ENCODE results near the gene GNA14.
"Not testable (repeated sequence)": the region's sequence is repeated elsewhere in the genome, so short reads cannot be mapped to it uniquely, and the experiment has no call there.

Gene GNA14

DNA sequence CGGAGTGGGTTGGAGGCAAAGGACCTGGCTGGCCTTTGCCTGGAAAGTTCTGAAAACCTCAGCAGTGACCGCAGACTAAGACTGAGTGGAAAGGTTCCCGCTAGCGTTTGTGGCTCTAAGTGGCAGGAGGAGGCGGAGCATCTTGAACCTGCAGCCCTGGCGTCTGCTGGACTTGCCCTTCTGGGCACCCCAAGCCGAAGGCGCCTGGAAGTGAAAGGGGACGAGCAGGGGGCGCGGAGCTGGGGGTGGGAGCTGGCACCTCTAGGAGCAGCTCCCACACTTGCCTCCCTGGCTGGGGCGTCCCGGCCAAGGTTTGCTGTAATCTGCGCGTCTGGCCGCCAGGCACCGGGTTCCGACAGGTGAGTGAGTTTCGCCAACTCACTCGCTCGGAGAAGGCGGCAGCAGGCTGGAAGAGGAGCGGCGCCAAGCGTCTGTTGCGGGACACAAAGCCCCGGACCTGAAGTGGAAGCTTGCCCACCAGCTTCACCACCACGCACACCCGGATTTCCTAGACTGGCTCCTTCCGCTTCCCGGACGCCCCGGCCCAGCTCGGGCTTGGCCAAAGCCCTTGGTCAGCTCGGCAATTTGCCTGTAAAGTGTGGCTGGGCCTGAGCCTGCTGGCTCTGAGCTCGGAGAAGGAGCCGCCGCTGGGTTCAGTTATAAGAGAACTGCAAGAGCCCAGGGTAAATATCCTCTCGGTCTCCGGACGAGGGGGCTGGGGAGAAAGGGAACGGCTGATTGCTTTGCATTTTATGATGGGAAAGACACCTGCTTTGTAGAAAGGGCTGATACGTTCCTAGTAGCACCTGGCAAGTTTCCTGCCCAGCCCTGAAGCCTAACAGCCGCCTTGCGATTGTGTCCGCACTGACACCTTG is at the start of gene GNA14:
TSS of gene GNA14 (minus strand) at position 89 of the 875 bp plus-strand sequence. CDS start 529 bp downstream, outside the sequence.
- no peak for DNase-seq

DNA sequence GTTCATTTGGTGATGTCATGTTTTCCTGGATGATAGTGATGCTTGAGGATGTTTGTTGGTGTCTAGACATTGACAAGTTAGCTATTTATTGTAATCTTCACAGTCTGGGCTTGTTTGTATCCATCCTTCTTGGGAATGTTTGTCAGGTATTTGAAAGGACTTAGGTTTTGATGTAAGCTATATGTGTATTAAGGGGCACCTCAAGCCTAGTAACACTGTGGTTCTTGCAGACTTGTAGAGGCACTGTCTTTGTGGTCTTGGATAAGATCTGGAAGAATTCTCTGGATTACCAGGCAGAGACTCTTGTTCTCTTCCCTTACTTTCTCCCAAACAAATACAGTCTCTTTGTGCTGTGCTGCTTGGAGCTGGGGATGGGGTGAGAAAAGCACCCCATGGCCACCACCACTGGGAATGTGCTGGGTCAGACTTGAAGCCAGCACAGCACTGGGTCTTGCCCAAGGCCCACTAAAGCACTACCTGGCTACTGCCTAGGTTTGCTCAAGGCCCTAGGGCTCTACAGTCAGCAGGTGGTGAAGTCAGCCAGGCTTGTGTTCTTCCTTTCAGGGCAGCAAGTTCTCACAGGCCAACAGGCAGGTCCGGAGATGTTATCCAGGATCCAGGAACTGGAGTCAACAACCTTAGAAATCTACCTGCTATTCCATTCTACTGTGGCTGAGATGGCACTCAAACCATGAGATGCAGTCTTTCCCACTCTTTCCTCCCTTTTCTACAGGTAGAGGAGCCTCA is 49.3 kb upstream of the GNA14 start:
- no peak for DNase-seq

DNA sequence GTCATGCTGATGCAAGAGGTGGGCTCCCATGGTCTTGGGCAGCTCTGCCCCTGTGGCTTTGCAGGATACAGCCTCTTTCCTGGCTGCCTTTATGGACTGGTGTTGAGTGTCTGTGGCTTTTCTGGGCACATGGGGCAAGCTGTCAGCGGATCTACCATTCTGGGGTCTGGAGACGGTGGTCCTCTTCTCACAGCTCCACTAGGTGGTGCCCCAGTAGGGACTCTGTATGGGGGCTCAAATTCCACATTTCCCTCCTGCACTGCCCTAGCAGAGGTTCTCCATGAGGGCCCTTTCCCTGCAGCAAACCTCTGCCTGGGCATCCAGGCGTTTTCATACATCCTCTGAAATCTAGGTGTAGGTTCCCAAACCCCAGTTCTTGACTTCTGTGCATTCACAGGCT is 42.6 kb upstream of the GNA14 start:
- DNase-seq: not testable (repeated sequence)

DNA sequence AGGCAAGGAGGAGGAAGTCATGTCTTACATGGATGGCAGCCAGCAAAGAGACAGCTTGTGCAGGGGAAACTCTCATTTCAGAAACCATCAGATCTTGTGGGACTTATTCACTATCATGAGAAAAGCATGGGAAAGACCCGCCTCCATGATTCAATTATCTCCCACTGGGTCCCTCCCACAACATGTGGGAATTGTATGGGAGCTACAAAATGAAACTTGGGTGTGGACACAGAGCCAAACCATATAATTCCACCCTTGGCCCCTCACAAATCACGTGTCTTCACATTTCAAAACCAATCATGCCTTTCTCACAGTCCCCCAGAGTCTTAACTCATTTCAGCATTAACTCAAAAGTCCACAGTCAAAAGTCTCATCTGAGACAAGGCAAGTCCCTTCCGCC is 42.0 kb upstream of the GNA14 start:
- DNase-seq: not testable (repeated sequence)

DNA sequence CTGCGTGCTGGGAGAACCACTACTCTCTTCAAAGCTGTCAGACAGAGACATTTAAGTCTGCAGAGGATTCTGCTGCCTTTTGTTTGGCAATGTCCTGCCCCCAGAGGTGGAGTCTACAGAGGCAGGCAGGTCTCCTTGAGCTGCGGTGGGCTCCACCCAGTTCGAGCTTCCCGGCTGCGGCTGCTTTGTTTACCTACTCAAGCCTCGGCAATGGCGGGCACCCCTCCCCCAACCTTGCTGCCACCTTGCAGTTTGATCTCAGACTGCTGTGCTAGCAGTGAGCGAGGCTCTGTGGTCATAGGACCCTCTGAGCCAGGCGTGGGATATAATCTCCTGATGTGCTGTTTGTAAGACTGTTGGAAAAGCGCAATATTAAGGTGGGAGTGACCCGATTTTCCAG is 39.6 kb upstream of the GNA14 start:
- DNase-seq: not testable (repeated sequence)

DNA sequence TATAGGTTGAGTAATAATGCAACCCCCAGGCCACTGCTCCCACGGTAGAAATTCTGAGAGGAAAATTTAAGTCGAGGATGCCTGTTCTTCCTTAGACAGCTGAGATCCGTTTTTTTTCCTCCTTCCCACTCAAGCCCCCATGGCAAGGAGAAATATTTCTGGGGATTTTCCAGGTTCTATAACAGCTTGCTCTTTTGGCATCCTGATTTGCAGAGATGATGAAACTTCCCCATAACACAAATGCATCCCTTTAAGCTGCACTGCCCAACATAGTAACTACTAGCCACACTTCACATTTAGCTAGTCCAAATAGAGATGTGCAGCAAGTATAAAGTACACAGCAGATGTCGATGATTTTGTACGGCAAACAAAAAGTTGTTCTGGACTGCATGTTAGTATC is 32.5 kb upstream of the GNA14 start:
- no peak for DNase-seq

DNA sequence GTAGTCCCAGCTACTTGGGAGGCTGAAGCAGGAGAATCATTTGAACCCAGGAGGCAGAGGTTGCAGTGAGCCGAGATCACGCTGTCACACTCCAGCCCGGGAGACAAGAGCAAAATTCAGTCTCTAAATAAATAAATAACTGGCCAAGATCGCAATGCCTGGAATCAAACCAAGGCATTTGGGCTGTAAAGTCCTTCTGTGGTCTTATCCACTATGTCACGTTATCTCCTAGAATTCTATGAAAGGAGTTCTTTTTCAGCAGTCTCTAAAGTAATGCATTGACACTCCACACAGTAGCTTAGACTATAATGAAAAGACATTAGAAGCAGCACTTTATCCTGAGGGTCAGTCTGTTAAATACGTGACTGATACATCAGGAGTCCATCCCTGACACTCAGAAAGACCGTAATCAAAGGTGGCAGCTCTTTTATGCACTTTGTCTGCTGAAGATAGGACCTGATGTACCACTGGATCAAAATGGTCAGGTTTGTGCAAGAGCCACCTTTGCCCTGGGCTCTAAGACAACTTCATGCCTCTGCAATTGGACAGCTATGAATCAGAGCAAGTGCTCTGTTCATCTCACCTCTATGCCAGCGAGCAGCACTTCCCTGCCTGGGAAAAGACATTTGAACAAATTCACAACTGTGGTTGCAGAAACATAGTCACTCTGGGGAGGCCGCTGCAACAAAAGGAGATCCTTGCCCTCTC is 31.7 kb upstream of the GNA14 start:
- DNase-seq: no peak

DNA sequence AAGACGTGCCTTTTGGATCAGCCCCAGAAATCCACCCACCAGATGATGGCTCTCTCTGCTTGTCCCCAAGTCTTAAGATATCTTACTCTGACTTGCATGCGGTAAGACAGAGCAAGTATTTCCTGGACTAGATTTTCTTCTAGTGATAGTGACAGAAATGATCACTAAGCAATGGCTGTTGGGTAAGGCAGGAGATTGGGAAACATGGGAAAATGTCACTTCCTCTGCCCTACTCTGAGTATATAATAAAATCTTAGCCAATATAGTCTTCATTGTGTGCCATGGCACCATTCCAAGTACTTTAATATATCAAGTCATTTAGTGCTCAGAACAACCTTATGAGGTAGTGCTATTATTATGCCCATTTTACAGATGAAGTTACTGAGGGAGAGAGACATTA is 31.0 kb upstream of the GNA14 start:
- no peak for DNase-seq

DNA sequence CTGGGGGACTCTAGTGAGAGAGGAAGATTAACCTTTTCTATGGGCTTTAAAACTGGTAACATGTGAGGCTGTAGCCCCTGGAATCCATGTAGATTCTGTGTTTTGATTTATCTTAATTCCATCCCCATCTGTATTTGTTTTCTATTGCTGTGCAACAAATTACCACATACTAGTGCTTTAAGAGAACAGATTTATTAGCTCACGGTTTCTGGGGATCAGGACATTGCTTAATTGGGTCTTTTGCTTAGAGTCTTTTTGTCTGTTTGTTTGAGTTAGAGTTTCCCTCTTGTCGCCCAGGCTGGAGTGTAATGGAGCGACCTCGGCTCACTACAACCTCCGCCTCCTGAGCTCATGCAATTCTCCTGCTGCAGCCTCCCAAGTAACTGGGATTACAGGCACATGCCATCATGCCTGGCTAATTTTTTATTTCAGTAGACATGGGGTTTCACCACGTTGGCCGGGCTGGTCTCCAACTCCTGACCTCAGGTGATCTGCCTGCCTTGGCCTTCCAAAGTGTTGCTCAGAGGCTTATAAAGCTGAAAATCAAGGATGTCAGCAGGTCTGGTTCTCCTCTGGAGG is 29.9 kb upstream of the GNA14 start:
- DNase-seq: no peak

DNA sequence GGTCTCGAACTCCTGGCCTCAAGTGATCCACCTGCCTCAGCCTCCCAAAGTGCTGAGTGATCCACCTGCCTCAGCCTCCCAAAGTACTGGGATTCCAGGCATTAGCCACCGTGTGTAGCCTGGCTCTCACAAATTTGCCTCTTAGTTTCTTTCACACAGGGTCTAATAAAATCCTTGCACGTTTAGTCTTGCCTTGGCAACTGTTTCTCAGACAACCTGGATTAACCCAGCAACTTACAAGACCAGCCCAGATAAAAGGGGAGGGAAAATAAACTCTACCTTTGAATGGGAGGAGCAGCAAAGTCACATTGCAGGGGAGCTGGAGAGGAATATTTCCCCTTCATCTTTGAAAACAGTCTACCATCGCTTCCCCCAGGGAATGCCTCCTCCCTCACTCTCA is 29.3 kb upstream of the GNA14 start:
- no peak for DNase-seq

DNA sequence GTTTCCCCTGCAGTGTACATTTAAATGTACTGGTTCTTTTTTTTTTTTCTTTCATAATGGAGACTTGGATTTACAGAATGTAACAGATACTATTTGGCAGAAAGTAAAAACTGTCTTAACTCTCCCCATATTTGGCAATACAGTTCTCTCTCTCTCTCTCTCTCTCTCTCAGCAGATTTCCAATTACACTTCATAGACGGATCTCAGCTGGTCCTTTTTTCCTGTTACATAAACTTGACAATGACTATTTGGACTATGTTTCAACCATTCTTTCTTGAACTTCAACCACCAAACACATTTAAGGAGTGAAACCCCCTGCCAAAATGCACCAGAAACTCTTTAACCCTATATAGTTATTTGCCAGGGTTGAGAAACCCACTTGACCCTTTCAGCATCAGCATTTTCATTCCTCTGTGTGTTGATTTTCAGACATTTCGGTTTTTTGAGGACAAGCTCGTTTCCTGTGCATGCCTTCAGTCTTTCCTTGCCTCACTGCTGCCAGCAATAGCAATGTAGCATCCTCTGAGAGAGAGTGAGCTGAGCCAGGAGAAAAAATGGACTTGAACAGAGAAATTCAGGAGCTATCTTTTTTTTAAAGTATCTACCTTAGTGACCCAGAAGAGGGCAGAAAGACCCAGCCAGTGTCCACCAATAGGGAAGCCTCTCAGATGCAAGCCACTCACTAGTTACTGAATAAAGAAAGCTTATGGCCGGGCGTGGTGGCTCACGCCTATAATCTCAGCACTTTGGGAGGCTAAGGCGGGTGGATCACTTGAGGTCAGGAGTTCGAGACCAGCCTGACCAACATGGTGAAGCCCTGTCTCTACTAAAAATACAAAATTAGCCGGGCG is 26.0 kb upstream of the GNA14 start:
- no peak for DNase-seq

DNA sequence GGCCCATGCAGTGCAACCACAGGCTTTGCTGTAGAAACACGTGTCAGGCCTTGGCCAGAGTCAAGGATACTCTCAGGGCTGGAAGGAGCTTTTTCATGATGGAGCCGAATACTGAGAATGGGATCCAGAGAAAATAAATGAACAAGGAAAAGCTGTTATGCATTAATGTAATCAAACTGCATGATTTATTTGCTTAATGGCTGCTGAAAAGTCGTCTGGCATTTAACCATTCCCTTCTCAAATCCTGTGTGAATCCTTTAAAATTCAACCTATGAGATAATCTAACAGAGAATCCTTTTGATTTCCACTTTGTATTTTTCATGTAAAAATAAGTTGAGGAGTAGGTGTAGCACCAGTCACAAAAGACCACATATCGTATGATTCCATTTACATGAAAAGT is 24.1 kb upstream of the GNA14 start:
- DNase-seq: no peak

DNA sequence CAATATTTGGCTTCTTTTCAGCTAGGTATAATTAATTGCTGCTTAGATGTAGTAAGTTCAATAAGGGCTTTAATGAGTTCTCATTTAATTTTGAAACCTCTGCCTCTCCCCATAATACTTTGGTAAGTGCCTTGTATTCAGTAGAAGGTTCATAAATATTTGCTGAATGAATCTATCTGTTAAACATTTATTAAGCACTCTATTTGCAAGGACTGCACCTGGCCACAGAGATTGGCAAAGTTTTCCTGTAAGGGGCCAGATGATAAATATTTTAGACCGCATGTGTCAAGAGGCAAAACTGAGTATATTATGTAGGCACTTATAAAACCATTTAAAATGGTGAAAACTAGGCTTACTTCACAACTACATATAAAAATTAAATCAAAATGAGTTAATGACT is 19.0 kb upstream of the GNA14 start:
- no peak for DNase-seq

DNA sequence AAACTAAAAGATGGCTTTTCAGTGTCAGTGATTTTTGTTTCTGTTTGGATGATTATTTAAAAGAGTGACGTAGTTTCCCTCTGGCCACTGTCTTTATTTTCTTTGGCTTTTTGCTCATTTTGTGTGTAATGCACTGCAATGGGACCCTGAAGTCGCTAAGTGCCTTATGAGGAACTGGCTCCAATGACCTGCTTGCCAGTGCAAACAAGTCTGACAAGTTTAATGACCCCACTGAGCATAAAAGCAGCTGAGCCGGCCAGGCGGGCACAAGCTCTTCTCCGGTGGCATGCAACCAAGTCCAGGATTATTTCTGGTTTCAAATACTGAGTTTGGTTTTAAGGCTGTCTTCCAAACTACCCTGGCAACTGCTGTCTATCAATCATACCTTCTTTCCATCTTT is 15.6 kb upstream of the GNA14 start:
- DNase-seq: no peak

DNA sequence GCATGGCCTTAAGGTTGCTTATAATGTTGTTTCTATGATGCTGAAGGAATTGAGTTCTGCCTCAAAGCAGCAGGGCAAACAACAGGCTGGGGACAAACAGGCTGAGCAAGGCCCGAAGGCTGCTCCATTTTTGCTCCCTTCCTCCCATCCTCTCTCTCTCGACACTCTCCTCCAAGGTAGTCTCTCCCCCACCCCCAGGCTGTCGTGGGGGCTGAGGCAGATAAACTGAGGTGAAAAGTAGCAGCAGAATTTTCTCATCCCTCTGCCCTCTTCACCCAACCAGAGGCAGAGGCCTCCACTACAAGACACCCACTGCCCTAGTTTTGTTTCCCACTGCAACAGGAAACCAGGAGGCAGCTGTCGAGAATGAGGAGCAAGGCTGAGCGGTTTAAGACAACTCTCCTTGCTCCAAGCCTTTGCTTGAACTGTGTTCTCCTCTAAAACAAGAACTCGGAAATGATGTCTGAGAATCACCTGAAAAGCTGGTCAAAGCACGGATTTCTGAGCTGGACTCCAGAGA is 13.5 kb upstream of the GNA14 start:
- no peak for DNase-seq

DNA sequence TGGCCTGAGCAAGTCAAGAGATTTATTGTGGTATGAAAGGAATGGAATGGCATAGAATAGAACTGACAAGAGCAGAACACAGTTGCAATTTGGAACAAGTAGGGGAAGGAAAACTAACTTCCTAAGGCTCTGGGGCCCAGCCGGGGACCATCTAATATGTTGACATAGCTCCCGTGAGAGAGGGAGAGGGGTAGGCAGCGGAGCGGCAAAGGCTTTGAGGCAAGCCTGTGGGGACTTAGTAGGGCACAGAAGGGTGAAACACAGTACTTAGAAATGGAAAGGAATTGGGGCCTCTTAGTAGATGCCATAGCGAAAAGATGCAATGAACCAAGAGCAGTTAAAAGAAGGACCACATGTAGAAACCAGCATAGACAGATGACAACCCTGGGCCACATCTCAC is 11.8 kb upstream of the GNA14 start:
- no peak for DNase-seq

DNA sequence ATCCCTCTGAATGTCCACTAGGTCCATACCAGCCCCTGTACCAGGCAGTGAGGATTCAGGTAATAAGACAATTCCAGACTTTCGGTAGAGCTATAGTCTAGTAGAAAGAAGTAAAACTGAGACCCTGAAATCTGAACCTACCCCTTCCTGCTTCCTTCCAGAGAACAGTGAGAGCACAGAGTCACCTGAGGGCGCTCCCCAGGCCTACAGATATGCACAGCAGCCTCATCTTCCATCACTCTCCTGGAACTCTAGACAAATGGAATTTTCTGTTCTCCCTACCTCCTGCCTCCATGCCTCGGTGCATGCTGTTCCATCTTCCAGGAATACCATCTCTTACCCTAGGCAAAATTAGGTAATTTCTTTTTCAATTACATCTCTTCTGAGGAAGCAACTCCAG is 3.1 kb upstream of the GNA14 start:
- DNase-seq: no peak

DNA sequence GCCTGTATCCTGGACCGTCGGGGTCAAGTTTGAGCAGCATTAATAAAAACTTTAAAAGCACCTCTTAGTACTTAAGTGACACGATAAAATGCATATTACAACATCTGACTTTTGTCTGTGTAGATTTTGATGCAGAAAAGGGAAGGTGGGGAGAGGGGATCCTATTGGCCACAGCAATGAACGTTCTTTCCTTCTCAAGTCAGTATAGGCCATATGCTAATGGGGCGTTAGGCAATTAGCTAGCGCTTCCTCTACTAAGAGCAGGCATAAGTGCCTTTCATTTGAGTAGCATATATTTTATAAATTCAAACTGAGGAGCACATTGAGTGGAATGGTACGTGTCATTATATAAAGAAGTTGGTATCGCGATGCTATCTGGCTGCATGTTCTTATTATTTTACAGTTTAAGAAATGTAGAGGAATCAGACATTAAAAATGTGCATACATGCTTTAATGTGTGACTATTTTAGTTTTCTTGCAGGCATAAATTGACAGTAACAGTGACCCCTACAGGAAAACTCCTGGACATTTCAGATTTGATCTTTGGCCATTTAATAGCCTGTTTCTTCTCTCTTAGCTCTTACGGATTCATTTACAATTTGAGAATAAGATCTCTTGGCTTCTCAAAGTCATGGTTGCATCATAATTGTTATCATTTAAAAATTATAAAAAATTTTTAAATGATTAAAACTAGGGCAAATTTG is 1.1 kb upstream of the GNA14 start:
- no peak for DNase-seq

DNA sequence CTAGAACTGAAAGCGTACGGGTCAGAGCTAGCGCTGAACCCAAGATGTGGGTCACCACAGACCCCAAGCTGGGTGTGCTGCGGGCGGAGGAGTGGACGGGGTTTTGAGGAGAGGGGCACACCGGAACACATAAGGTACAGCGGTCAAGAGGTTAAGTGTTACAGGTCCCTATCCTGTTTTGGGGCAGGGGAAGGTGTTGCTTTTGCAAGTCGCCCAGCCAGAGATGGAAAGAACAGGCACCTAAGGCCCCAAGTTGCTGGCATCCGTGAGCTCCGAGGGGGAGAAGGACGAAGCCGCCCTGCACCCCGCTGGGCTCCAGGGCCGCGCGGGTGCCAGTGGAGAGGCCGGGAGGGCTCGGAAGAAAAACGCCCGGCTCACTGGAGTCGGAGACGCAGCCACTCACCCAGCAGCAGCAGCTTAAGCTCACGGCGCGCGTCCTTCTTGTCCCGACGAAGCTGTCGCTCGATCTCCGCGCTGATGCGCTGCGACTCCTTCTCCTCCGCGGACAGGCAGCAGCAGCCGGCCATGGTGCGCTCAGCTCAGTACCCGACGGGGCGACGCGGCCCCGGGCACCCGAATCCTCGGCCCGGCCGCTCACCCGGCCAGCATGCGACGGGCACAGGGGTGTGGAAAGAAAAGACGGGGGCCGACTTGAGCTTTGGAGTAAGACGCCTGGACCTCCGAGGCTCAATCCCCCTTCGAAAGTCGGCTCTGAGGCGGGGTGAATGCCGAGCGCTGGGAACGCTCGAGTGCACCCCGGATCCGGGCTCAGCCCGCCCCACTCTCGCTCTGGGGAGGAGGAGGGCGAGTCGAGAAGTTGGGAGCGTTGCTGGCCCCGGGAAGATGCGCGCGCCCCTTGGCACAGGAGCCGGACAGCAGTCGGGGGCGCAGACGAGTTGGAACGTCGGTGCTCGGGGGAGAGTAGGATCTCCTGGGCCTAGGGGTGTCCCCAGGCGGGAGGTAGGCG is 572 bp downstream of the GNA14 start:
- DNase-seq: no peak

DNA sequence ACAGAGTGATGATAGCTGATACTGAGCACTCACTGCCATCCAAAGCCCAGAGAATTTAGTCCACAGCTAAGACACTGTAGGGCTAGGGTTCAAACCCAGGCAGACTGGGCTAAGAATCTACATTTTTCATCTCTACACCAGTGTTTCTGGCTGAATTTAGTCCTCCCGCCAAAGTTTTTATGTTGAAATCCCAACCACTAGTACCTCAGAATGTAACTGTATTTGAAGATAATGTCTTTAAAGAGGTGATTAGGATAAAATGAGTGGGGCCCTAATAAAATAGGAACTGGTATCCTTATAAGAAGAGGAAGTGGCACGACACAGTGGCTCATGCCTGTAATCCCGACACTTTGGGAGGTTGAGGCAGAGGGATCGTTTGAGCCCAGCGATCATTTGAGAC is 4.3 kb downstream of the GNA14 start:
- DNase-seq: no peak

Data from cortex of kidney (tissue), 1 donor.